HCT116 (cell line): Measurements from ENCODE around the gene POU1F1. TPM values are rescaled to one million over a fixed set of nuclear protein-coding genes. Genes with fewer than 3 reads are reported as not detected.

Experiments
- ATAC-seq: fragments of 200-7000 bp; cut with Tn5 transposase; 2 replicates; pipeline ENCODE4 v1.9.1; 2020; ENCODE audit warnings: mild to moderate bottlenecking, moderate library complexity
- BruUV-seq: library from RNA; stranded (reverse); fragments of 400-500 nt; replicated peaks from 2 replicates; lab custom pipeline; 2021; lab: Mats Ljungman, UMichigan
- CTCF ChIA-PET: fragments of 300-600 bp; sonication (Branson Sonifier 250); formaldehyde crosslinking; loops from one replicate; lab custom pipeline; 2021; ENCODE audit warnings: antibody characterized with exemption; lab: Charles Lee
- POLR2A ChIA-PET: fragments of 300-600, 350-600 bp; sonication (Branson Sonifier 250); formaldehyde crosslinking; loops from one replicate; lab custom pipeline; 2021; ENCODE audit warnings: antibody characterized with exemption; lab: Charles Lee
- RAD21 ChIA-PET, 2 experiments: fragments of 300-600 bp; sonication (Branson Sonifier 250); formaldehyde crosslinking; loops; one replicate each; lab custom pipeline; 2023; ENCODE audit warnings: low total read pairs in 2 of 2; ENCODE audit not compliant: uncharacterized antibody in 2 of 2, unreplicated experiment in 2 of 2, low non-redundant PET in 1 of 2; lab: Charles Lee
- DNase-seq: peaks from one replicate; pipeline ENCODE4 v3.0.0-alpha.2; 2010; ENCODE audit warnings: low read depth, low spot score
- H2AFZ ChIP-seq: fragments of 200-600 bp; shearing (Covaris generic), sonication (generic); 2 replicates; pipeline ENCODE4 v1.6.1; 2017; ENCODE audit warnings: low read depth, mixed run types, mixed read lengths, antibody characterized with exemption, low read length; ENCODE audit not compliant: poor library complexity, severe bottlenecking
- H3K27ac ChIP-seq: 2 replicates; pipeline ENCODE4 v1.5.1; 2012; ENCODE audit warnings: low read depth, low read length
- H3K27me3 ChIP-seq: fragments of 200-600 bp; sonication (generic); 2 replicates; pipeline ENCODE4 v1.6.1; 2016; ENCODE audit warnings: mixed run types, low read length, mixed read lengths; ENCODE audit not compliant: insufficient read depth
- H3K36me3 ChIP-seq, 2 experiments: fragments of 200-500 bp in 1 of 2; fragments of 200-600 bp in 1 of 2; sonication (Bioruptor generic) in 1 of 2; sonication (generic) in 1 of 2; 2 replicates each; pipeline versions ENCODE4 v1.5.1 to v1.6.1; 2014 to 2016; ENCODE audit warnings: low read length in 2 of 2, inconsistent platforms in 1 of 2, mixed read lengths in 1 of 2, mixed run types in 1 of 2; ENCODE audit not compliant: insufficient read depth in 2 of 2, control insufficient read depth in 1 of 2
- H3K4me1 ChIP-seq, 2 experiments: fragments of 200-600 bp in 1 of 2; sonication (generic) in 1 of 2; 2 replicates each; pipeline versions ENCODE4 v1.5.1 to v1.6.1; 2012 to 2017; ENCODE audit warnings: low read length in 2 of 2, inconsistent platforms in 1 of 2, mild to moderate bottlenecking in 1 of 2, mixed read lengths in 1 of 2, mixed run types in 1 of 2, moderate library complexity in 1 of 2; ENCODE audit not compliant: insufficient read depth in 2 of 2, control insufficient read depth in 1 of 2
- H3K4me2 ChIP-seq: fragments of 200-600 bp; sonication (generic); 2 replicates; pipeline ENCODE4 v1.6.1; 2017; ENCODE audit warnings: mixed run types, low read length, mixed read lengths
- H3K4me3 ChIP-seq, 2 experiments: fragments of 200-600 bp in 1 of 2; sonication (generic) in 1 of 2; replicated peaks in 1 of 2; 2 replicates each; pipeline ENCODE4 v1.5.1; 2011 to 2016; ENCODE audit warnings: low read length in 2 of 2, control low read depth in 1 of 2, low read depth in 1 of 2, mild to moderate bottlenecking in 1 of 2, mixed read lengths in 1 of 2, mixed run types in 1 of 2
- H3K79me2 ChIP-seq: fragments of 200-600 bp; sonication (generic); 2 replicates; pipeline ENCODE4 v1.6.1; 2017; ENCODE audit warnings: mild to moderate bottlenecking, mixed run types, low read length, moderate library complexity, mixed read lengths; ENCODE audit not compliant: insufficient read depth
- H3K9ac ChIP-seq: fragments of 200-600 bp; sonication (generic); 2 replicates; pipeline ENCODE4 v1.6.1; 2016; ENCODE audit warnings: low read length, mixed read lengths
- H3K9me2 ChIP-seq: fragments of 200-600 bp; sonication (generic), shearing (Covaris generic); 2 replicates; pipeline ENCODE4 v1.6.1; 2017; ENCODE audit warnings: mixed run types, mild to moderate bottlenecking, moderate library complexity; ENCODE audit not compliant: insufficient read depth
- H3K9me3 ChIP-seq, 2 experiments: fragments of 200-500 bp in 1 of 2; fragments of 200-600 bp in 1 of 2; sonication (Bioruptor generic) in 1 of 2; sonication (generic) in 1 of 2; 2 replicates each; pipeline ENCODE4 v1.6.1; 2014 to 2017; ENCODE audit warnings: low read length in 2 of 2, mixed read lengths in 2 of 2, inconsistent platforms in 1 of 2, low read depth in 1 of 2, mild to moderate bottlenecking in 1 of 2, mixed run types in 1 of 2, moderate library complexity in 1 of 2; ENCODE audit not compliant: control insufficient read depth in 1 of 2, insufficient read depth in 1 of 2
- H4K20me1 ChIP-seq: fragments of 200-600 bp; sonication (generic), shearing (Covaris generic); 2 replicates; pipeline ENCODE4 v1.6.1; 2017; ENCODE audit warnings: mixed run types, mild to moderate bottlenecking, moderate library complexity; ENCODE audit not compliant: insufficient read depth
- ATF3 ChIP-seq: IDR thresholded peaks from 2 replicates; pipeline ENCODE4 v1.6.1; 2012
- CTCF ChIP-seq, 3 experiments: fragments of 200-600 bp in 1 of 3; sonication (generic) in 1 of 3; IDR thresholded peaks in 2 of 3; conservative IDR thresholded peaks in 1 of 3; 2 replicates each; pipeline ENCODE4 v1.5.1; 2012 to 2017; ENCODE audit warnings: low read depth in 2 of 3, low read length in 2 of 3, antibody characterized with exemption in 1 of 3, borderline replicate concordance in 1 of 3, control low read depth in 1 of 3, mild to moderate bottlenecking in 1 of 3, mixed read lengths in 1 of 3, mixed run types in 1 of 3, moderate library complexity in 1 of 3; ENCODE audit not compliant: insufficient read depth in 1 of 3
- ELF1 ChIP-seq: IDR thresholded peaks from 2 replicates; pipeline ENCODE4 v1.6.1; 2012; ENCODE audit warnings: low read depth, borderline replicate concordance
- EZH2 ChIP-seq: fragments of 200-600 bp; sonication (generic); IDR thresholded peaks from 2 replicates; pipeline ENCODE4 v1.6.1; 2017; ENCODE audit warnings: antibody characterized with exemption, mixed run types
- EZH2phosphoT487 ChIP-seq: fragments of 200-600 bp; IDR thresholded peaks from 2 replicates; pipeline ENCODE4 v1.6.1; 2018; ENCODE audit warnings: antibody characterized with exemption, borderline replicate concordance
- FOSL1 ChIP-seq: IDR thresholded peaks from 2 replicates; pipeline ENCODE4 v1.6.1; 2012; ENCODE audit warnings: low read depth
- MAX ChIP-seq: IDR thresholded peaks from 2 replicates; pipeline ENCODE4 v1.6.1; 2012
- POLR2AphosphoS5 ChIP-seq: IDR thresholded peaks from 2 replicates; pipeline ENCODE4 v1.6.1; 2011; ENCODE audit warnings: mild to moderate bottlenecking, low read depth, low read length, moderate library complexity
- RAD21 ChIP-seq: IDR thresholded peaks from 2 replicates; pipeline ENCODE4 v1.6.1; 2012; ENCODE audit warnings: low read depth, mild to moderate bottlenecking
- REST ChIP-seq: IDR thresholded peaks from 2 replicates; pipeline ENCODE4 v1.6.1; 2012; ENCODE audit warnings: low read depth
- SRF ChIP-seq: IDR thresholded peaks from 2 replicates; pipeline ENCODE4 v1.6.1; 2012; ENCODE audit warnings: low read depth
- YY1 ChIP-seq: IDR thresholded peaks from 2 replicates; pipeline ENCODE4 v1.6.1; 2011; ENCODE audit warnings: low read length, low read depth, moderate library complexity, mild to moderate bottlenecking; ENCODE audit not compliant: insufficient replicate concordance; ENCODE audit errors: extremely low read depth
- ZBTB33 ChIP-seq: IDR thresholded peaks from 2 replicates; pipeline ENCODE4 v1.6.1; 2011; ENCODE audit warnings: mild to moderate bottlenecking, low read length, moderate library complexity; ENCODE audit not compliant: insufficient replicate concordance; ENCODE audit errors: extremely low read depth
- ZFX ChIP-seq: fragments of 450-650 bp; IDR thresholded peaks from 2 replicates; pipeline ENCODE4 v1.6.1; 2017
- ZNF274 ChIP-seq: fragments of 200-500 bp; sonication (Bioruptor generic); IDR thresholded peaks from 2 replicates; pipeline ENCODE4 v1.6.1; 2014; ENCODE audit warnings: mild to moderate bottlenecking, low read depth, low read length, inconsistent platforms
- intact Hi-C: fragments of 100-400 bp; cut with micrococcal nuclease; formaldehyde crosslinking; loops from 2 replicates; pipeline ENCODE4 v1.10.0; 2022
- total RNA-seq: library from RNA; stranded (reverse); gene quantifications from one replicate; pipeline ENCODE4 v1.2.1, GENCODE V29; 2021; ENCODE audit not compliant: unreplicated experiment

The POU1F1 gene
- total RNA-seq, 1 experiment from 2014 or later: not detected

DNA sequence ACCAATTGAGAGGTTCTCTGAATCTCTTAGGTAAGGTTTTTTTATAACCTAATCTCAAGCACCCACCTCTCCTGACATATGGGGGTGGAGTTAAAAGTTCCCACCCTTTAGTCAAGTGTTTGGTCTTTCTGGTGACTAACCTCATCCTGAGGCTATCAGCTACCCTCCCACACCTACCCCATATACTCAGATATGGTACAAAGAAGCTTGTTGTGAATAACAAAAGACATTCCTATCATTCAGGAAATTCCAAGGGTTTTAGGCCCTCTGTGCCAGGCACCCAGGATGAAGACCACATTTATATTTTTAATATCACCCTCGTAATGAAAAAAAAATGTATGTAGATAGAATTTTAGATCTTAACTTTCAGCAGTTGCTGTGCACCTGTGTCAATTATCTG is 40.3 kb downstream of the POU1F1 start:
- Histone ChIP-seq H3K79me2 (peaks cover 84% of the 10 kb centered on the region), H3K4me1 (peaks cover 0 to 5% of the 10 kb centered on the region in 2 experiments; a peak in 1 of 4 replicates)
- POLR2A ChIA-PET: no interaction called here

More for the DNA sequence above, 40.3 kb downstream of the POU1F1 start:
- intact Hi-C loops: no loop called here
- ChIA-PET CTCF (no interaction called here), RAD21 (no interaction called here)
- BruUV-seq: no TSS peak
- Histone ChIP-seq H3K4me3 (no peak overlapping the region), H3K36me3 (no peaks in the 10 kb centered on the region), H3K27ac (no peak overlapping the region), H3K9ac (no peak overlapping the region), H4K20me1 (no peaks in the 10 kb centered on the region; the same call in 1 of the 2 replicates), H3K4me2 (no peak overlapping the region), H2AFZ (no peak overlapping the region), H3K27me3 (no peaks in the 10 kb centered on the region), H3K9me3 (no peaks in the 10 kb centered on the region), H3K9me2 (no peaks in the 10 kb centered on the region)
- no peak for ATAC-seq
- no peak for TF ChIP-seq ATF3
- TF ChIP-seq EZH2: no peak
- TF ChIP-seq ZFX: no peak
- TF ChIP-seq POLR2AphosphoS5: no peak
- TF ChIP-seq CTCF (IDR thresholded peaks at IDR 0.05 in 2 of 3, conservative IDR thresholded peaks at IDR 0.05 in 1 of 3; ENCODE audit: borderline replicate concordance in 1 of 3, insufficient read depth in 1 of 3, low read depth in 2 of 3, low read length in 2 of 3): no peak
- no peak for TF ChIP-seq FOSL1
- TF ChIP-seq ELF1: no peak
- TF ChIP-seq ZBTB33: no peak
- TF ChIP-seq SRF: no peak
- no peak for TF ChIP-seq MAX
- TF ChIP-seq ZNF274: no peak
- TF ChIP-seq REST: no peak
- no peak for TF ChIP-seq EZH2phosphoT487
- TF ChIP-seq YY1: no peak
- no peak for TF ChIP-seq RAD21
- no peak for DNase-seq
